ENCODE measurements around the gene DTX3. TPM values are rescaled to one million over a fixed set of nuclear protein-coding genes. Genes with fewer than 3 reads are reported as not detected.

Gene DTX3
- total and polyA plus RNA-seq, 2 of the 13 experiments (the other 11 are each of a cell fraction or from before 2014, with no cell fraction given), result 9.0 to 27.2 TPM

GRCh38 chr12:57621497-57622292 lies 17.1 kb downstream of the DTX3 start (continued):
- TF ChIP-seq ZNF740 (CRISPR knock-in tag; IDR thresholded peaks at IDR 0.05) (no peak), SALL2 (CRISPR knock-in tag; IDR thresholded peaks at IDR 0.05) (no peak), DNMT3B (CRISPR knock-in tag; conservative IDR thresholded peaks at IDR 0.05) (no peak), ARNT2 (CRISPR knock-in tag; IDR thresholded peaks at IDR 0.05; ENCODE audit: low read depth) (0 out of 2 replicates have a peak, but pooled peaks have one; percentile 36), ZNF720 (CRISPR knock-in tag; IDR thresholded peaks at IDR 0.05) (no peak), ZNF691 (CRISPR knock-in tag; IDR thresholded peaks at IDR 0.05; ENCODE audit: borderline replicate concordance, low read depth) (0 out of 2 replicates have a peak, but pooled peaks have one; percentile 72), ZNF446 (CRISPR knock-in tag; IDR thresholded peaks at IDR 0.05) (no peak), CERS6 (CRISPR knock-in tag; IDR thresholded peaks at IDR 0.05) (no peak), ZNF563 (CRISPR knock-in tag; IDR thresholded peaks at IDR 0.05) (no peak), TCF7L2 (IDR thresholded peaks at IDR 0.05; ENCODE audit: low read depth, low read length) (no peak), SKI (IDR thresholded peaks at IDR 0.05; ENCODE audit: partially characterized antibody) (no peak), NRL (CRISPR knock-in tag; IDR thresholded peaks at IDR 0.05; ENCODE audit: borderline replicate concordance) (no peak), NFRKB (IDR thresholded peaks at IDR 0.05) (no peak), ZBTB7A (CRISPR knock-in tag; IDR thresholded peaks at IDR 0.05) (peak; percentile 86), KDM5B (CRISPR knock-in tag; IDR thresholded peaks at IDR 0.05; ENCODE audit: borderline replicate concordance) (no peak), PHF21A (CRISPR knock-in tag; IDR thresholded peaks at IDR 0.05) (no peak), ETV5 (CRISPR knock-in tag; IDR thresholded peaks at IDR 0.05; ENCODE audit: borderline replicate concordance) (peak; percentile 16; the same call in 1 of the 2 replicates), ZNF605 (CRISPR knock-in tag; IDR thresholded peaks at IDR 0.05) (no peak), SP4 (CRISPR knock-in tag; IDR thresholded peaks at IDR 0.05) (no peak), ZFP41 (CRISPR knock-in tag; IDR thresholded peaks at IDR 0.05; ENCODE audit: borderline replicate concordance) (no peak), CREBL2 (CRISPR knock-in tag; IDR thresholded peaks at IDR 0.05; ENCODE audit: borderline replicate concordance) (no peak), E2F2 (CRISPR knock-in tag; IDR thresholded peaks at IDR 0.05; ENCODE audit: borderline replicate concordance) (no peak), RNF219 (CRISPR knock-in tag; IDR thresholded peaks at IDR 0.05) (no peak), ZC3H13 (CRISPR knock-in tag; IDR thresholded peaks at IDR 0.05) (no peak), ZNF788 (CRISPR knock-in tag; IDR thresholded peaks at IDR 0.05; ENCODE audit: borderline replicate concordance) (no peak)

All from HepG2 (cell line).